HG02852 (cell line): Measurements from ENCODE around the gene TSTD2.

Experiments used
- ATAC-seq: cut with Tn5 transposase; IDR thresholded peaks from one replicate; pipeline ENCODE4 v1.9.1; 2021; ENCODE audit warnings: mild to moderate bottlenecking, moderate library complexity; ENCODE audit not compliant: unreplicated experiment

The TSTD2 gene

GRCh38 chr9:97565262-97565661 lies 67.9 kb downstream of the TSTD2 start:
- no peak for ATAC-seq

GRCh38 chr9:97564291-97565175 lies 68.6 kb downstream of the TSTD2 start:
- no peak for ATAC-seq

GRCh38 chr9:97563458-97564135 lies 69.6 kb downstream of the TSTD2 start:
- ATAC-seq: no peak

- ATAC-seq: no peak
These were observed 70.6 kb downstream of the TSTD2 start for GRCh38 chr9:97562542-97562941.

- ATAC-seq: no peak
These were observed 71.7 kb downstream of the TSTD2 start for GRCh38 chr9:97561501-97561900.

GRCh38 chr9:97560851-97561250 lies 72.3 kb downstream of the TSTD2 start:
- ATAC-seq: no peak

GRCh38 chr9:97560154-97560553 lies 73.0 kb downstream of the TSTD2 start:
- no peak for ATAC-seq

- peak; percentile 87 for ATAC-seq
These were observed 74.1 kb downstream of the TSTD2 start for GRCh38 chr9:97559111-97559514.

- ATAC-seq: peak; percentile 36
These were observed 74.5 kb downstream of the TSTD2 start for GRCh38 chr9:97558701-97559101.

GRCh38 chr9:97557606-97558095 lies 75.5 kb downstream of the TSTD2 start:
- ATAC-seq: no peak

GRCh38 chr9:97556721-97557605 lies 76.2 kb downstream of the TSTD2 start:
- no peak for ATAC-seq

- no peak for ATAC-seq
These were observed 77.0 kb downstream of the TSTD2 start for GRCh38 chr9:97556036-97556720.

- ATAC-seq: no peak
These were observed 78.0 kb downstream of the TSTD2 start for GRCh38 chr9:97555164-97555563.

GRCh38 chr9:97554566-97555075 lies 78.5 kb downstream of the TSTD2 start:
- ATAC-seq: no peak

GRCh38 chr9:97553841-97554240 lies 79.3 kb downstream of the TSTD2 start:
- ATAC-seq: no peak

- no peak for ATAC-seq
These were observed 80.0 kb downstream of the TSTD2 start for GRCh38 chr9:97553141-97553540.

GRCh38 chr9:97551308-97551707 lies 81.9 kb downstream of the TSTD2 start:
- ATAC-seq: no peak

- ATAC-seq: no peak
These were observed 82.8 kb downstream of the TSTD2 start for GRCh38 chr9:97550386-97550785.
